Liver (tissue), 9 donors: Measurements from ENCODE around the gene AREL1. TPM values are rescaled to one million over a fixed set of nuclear protein-coding genes. Genes with fewer than 3 reads are reported as not detected.

Source experiments
- DNase-seq: peaks from one replicate; pipeline ENCODE4 v3.0.0-alpha.2; 2017; ENCODE audit warnings: low spot score
- H3K27ac ChIP-seq, 2 donors: one replicate each; pipeline ENCODE4 v1.7.0; 2013; ENCODE audit warnings: inconsistent platforms in 2 of 2, low read length in 2 of 2, control low read depth in 1 of 2, low read depth in 1 of 2, mild to moderate bottlenecking in 1 of 2
- H3K27me3 ChIP-seq, 4 donors: one replicate each; pipeline versions ENCODE4 v1.6.1 to v1.7.0; 2013; ENCODE audit warnings: low read length in 3 of 4, inconsistent platforms in 1 of 4, mild to moderate bottlenecking in 1 of 4, moderate library complexity in 1 of 4; ENCODE audit not compliant: control insufficient read depth in 4 of 4, insufficient read depth in 4 of 4
- H3K36me3 ChIP-seq, 4 donors: one replicate each; pipeline versions ENCODE4 v1.6.1 to v1.7.0; 2013; ENCODE audit warnings: low read length in 3 of 4, mild to moderate bottlenecking in 3 of 4, low read depth in 1 of 4, moderate library complexity in 1 of 4; ENCODE audit not compliant: control insufficient read depth in 4 of 4, insufficient read depth in 3 of 4
- H3K4me1 ChIP-seq, 4 donors: one replicate each; pipeline versions ENCODE4 v1.6.1 to v1.7.0; 2013; ENCODE audit warnings: low read length in 3 of 4, mild to moderate bottlenecking in 3 of 4, moderate library complexity in 1 of 4; ENCODE audit not compliant: control insufficient read depth in 4 of 4, insufficient read depth in 4 of 4
- H3K4me3 ChIP-seq, 3 donors: one replicate each; pipeline versions ENCODE4 v1.6.1 to v1.7.0; 2013; ENCODE audit warnings: low read length in 3 of 3, control low read depth in 1 of 3, low read depth in 1 of 3, mild to moderate bottlenecking in 1 of 3
- H3K9ac ChIP-seq, 2 donors: one replicate each; pipeline ENCODE4 v1.7.0; 2013; ENCODE audit warnings: low read length in 2 of 2, mild to moderate bottlenecking in 2 of 2, moderate library complexity in 2 of 2, control low read depth in 1 of 2, low read depth in 1 of 2
- H3K9me3 ChIP-seq, 4 donors: one replicate each; pipeline versions ENCODE4 v1.6.1 to v1.7.0; 2013; ENCODE audit warnings: low read length in 3 of 4; ENCODE audit not compliant: control insufficient read depth in 4 of 4
- ATF3 ChIP-seq: IDR thresholded peaks from 2 replicates; pipeline ENCODE4 v1.6.1; 2016; ENCODE audit warnings: antibody characterized with exemption
- EGR1 ChIP-seq, 2 donors: IDR thresholded peaks; 2 replicates each; pipeline ENCODE4 v1.6.1; 2016 to 2018; ENCODE audit warnings: antibody characterized with exemption in 2 of 2, low read depth in 2 of 2
- FOXA1 ChIP-seq: IDR thresholded peaks from 2 replicates; pipeline ENCODE4 v1.6.1; 2016; ENCODE audit warnings: antibody characterized with exemption
- FOXA2 ChIP-seq: IDR thresholded peaks from 2 replicates; pipeline ENCODE4 v1.6.1; 2016; ENCODE audit warnings: antibody characterized with exemption
- GABPA ChIP-seq, 2 donors: IDR thresholded peaks in 1 of 2; conservative IDR thresholded peaks in 1 of 2; 2 replicates each; pipeline ENCODE4 v1.6.1; 2016; ENCODE audit warnings: antibody characterized with exemption in 2 of 2, mild to moderate bottlenecking in 1 of 2, moderate library complexity in 1 of 2
- HNF4A ChIP-seq, 2 donors: conservative IDR thresholded peaks; 2 replicates each; pipeline ENCODE4 v1.6.1; 2016; ENCODE audit warnings: antibody characterized with exemption in 2 of 2, mild to moderate bottlenecking in 2 of 2
- HNF4G ChIP-seq: IDR thresholded peaks from 2 replicates; pipeline ENCODE4 v1.6.1; 2016; ENCODE audit warnings: antibody characterized with exemption
- REST ChIP-seq: IDR thresholded peaks from 2 replicates; pipeline ENCODE4 v1.6.1; 2016; ENCODE audit warnings: antibody characterized with exemption, mild to moderate bottlenecking
- SP1 ChIP-seq: IDR thresholded peaks from 2 replicates; pipeline ENCODE4 v1.6.1; 2018; ENCODE audit warnings: antibody characterized with exemption, mild to moderate bottlenecking
- TAF1 ChIP-seq: conservative IDR thresholded peaks from 2 replicates; pipeline ENCODE4 v1.6.1; 2016; ENCODE audit warnings: antibody characterized with exemption, mild to moderate bottlenecking
- YY1 ChIP-seq: IDR thresholded peaks from 2 replicates; pipeline ENCODE4 v1.6.1; 2016; ENCODE audit warnings: antibody characterized with exemption, mild to moderate bottlenecking
- WGBS: extraction: QIAGEN DNeasy Blood & Tissue Kit; methylation state at CpG from one replicate; pipeline ENCODE4 v1.1.7; 2013; 5-methylcytosine and 5-hydroxymethylcytosine counted together
- polyA plus RNA-seq, 2 donors: library from polyadenylated mRNA; stranded (reverse) in 1 of 2; unstranded in 1 of 2; fragments of 200-250 nt in 1 of 2; fragments of >200 nt in 1 of 2; fragmentation: Nextera tagmentation in 1 of 2; extraction: Ambion mirVana in 1 of 2; gene quantifications; one replicate each; pipeline versions ENCODE4 v1.2.1 to v1.2.3, GENCODE V29; 2013 to 2015
- total RNA-seq, 2 donors: library from RNA; depleted of rRNA; stranded (reverse); fragments of >200 nt; gene quantifications; one replicate each; pipeline ENCODE4 v1.2.3, GENCODE V29; 2014
- TF ChIP-seq, protein P1 (sequence below): fragments of 150-350 bp; IDR thresholded peaks from 2 replicates; pipeline ENCODE4 v1.5.1; 2017; ENCODE audit warnings: improper control_type of control experiment, low read depth, low read length; ENCODE audit not compliant: missing input control
- TF ChIP-seq, protein P2 (sequence below): IDR thresholded peaks from 2 replicates; pipeline ENCODE4 v1.6.1; 2016; ENCODE audit warnings: antibody characterized with exemption
- donor health status: healthy.
- donor health status: healthy.
- donor health status: healthy.
- donor health status: healthy.
- donor health status: healthy.

Gene AREL1
- total and polyA plus RNA-seq, 4 donors = 5.6 to 26.6 (median 13.2) TPM

GRCh38 chr14:74660863-74661262, 52.0 kb downstream of the AREL1 start:
- TF ChIP-seq, protein P1, sequence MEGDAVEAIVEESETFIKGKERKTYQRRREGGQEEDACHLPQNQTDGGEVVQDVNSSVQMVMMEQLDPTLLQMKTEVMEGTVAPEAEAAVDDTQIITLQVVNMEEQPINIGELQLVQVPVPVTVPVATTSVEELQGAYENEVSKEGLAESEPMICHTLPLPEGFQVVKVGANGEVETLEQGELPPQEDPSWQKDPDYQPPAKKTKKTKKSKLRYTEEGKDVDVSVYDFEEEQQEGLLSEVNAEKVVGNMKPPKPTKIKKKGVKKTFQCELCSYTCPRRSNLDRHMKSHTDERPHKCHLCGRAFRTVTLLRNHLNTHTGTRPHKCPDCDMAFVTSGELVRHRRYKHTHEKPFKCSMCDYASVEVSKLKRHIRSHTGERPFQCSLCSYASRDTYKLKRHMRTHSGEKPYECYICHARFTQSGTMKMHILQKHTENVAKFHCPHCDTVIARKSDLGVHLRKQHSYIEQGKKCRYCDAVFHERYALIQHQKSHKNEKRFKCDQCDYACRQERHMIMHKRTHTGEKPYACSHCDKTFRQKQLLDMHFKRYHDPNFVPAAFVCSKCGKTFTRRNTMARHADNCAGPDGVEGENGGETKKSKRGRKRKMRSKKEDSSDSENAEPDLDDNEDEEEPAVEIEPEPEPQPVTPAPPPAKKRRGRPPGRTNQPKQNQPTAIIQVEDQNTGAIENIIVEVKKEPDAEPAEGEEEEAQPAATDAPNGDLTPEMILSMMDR = no peak
- TF ChIP-seq ATF3 = no peak
- TF ChIP-seq HNF4G = no peak
- TF ChIP-seq FOXA1 = no peak
- TF ChIP-seq REST = peak; percentile 94
- TF ChIP-seq GABPA (IDR thresholded peaks at IDR 0.05 in 1 of 2, conservative IDR thresholded peaks at IDR 0.05 in 1 of 2) = no peak
- 94% methylated on average over 5 of the region's 5 CpGs for WGBS
- H3K4me3 ChIP-seq = no peak overlapping the region
- no peak overlapping the region for H3K27ac ChIP-seq
- H3K27me3 ChIP-seq = no peaks in the 10 kb centered on the region
- no peaks in the 10 kb centered on the region for H3K9me3 ChIP-seq
- DNase-seq = no peak
- H3K4me1 ChIP-seq = peaks cover 0 to 7% (median 3%) of the 10 kb centered on the region in 4 donors
- H3K9ac ChIP-seq = no peak overlapping the region
- H3K36me3 ChIP-seq = peaks cover 10 to 43% (median 26%) of the 10 kb centered on the region in 4 donors

GRCh38 chr14:74660167-74660566, 52.7 kb downstream of the AREL1 start:
- no peaks in the 10 kb centered on the region for H3K27me3 ChIP-seq
- peaks cover 0 to 7% (median 3%) of the 10 kb centered on the region in 4 donors for H3K4me1 ChIP-seq
- no peak overlapping the region for H3K9ac ChIP-seq
- H3K36me3 ChIP-seq = peaks cover 10 to 38% (median 25%) of the 10 kb centered on the region in 4 donors
- DNase-seq = no peak
- H3K4me3 ChIP-seq = no peak overlapping the region
- H3K27ac ChIP-seq = no peak overlapping the region
- no peak for TF ChIP-seq YY1
- TF ChIP-seq SP1 = no peak
- no peak for TF ChIP-seq TAF1
- no peak for TF ChIP-seq FOXA1
- WGBS = 88% methylated on average over 3 of the region's 3 CpGs
- no peaks in the 10 kb centered on the region for H3K9me3 ChIP-seq

- TF ChIP-seq ATF3 (no peak), EGR1 (IDR thresholded peaks at IDR 0.05; ENCODE audit: low read depth in 2 of 2) (no peak), REST (no peak), HNF4A (conservative IDR thresholded peaks at IDR 0.05) (peak in 1 of 2 donors; percentile 13), FOXA2 (peak; percentile 46), SP1 (no peak)
- TF ChIP-seq, protein P2, sequence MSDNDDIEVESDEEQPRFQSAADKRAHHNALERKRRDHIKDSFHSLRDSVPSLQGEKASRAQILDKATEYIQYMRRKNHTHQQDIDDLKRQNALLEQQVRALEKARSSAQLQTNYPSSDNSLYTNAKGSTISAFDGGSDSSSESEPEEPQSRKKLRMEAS = no peak
- no peak overlapping the region for H3K4me3 ChIP-seq
- peaks cover 7 to 31% (median 17%) of the 10 kb centered on the region in 4 donors for H3K36me3 ChIP-seq
- H3K9ac ChIP-seq = no peak overlapping the region
- WGBS = 51% methylated on average over 1 of the region's 1 CpG
- no peak overlapping the region for H3K27ac ChIP-seq
- H3K4me1 ChIP-seq = peaks cover 0 to 7% (median 3%) of the 10 kb centered on the region in 4 donors
- no peaks in the 10 kb centered on the region for H3K27me3 ChIP-seq
- H3K9me3 ChIP-seq = no peaks in the 10 kb centered on the region
- DNase-seq = no peak
Observed at GRCh38 chr14:74658535-74659131, 54.2 kb downstream of the AREL1 start.
